ENCODE results near the gene JAKMIP1.

DNA sequence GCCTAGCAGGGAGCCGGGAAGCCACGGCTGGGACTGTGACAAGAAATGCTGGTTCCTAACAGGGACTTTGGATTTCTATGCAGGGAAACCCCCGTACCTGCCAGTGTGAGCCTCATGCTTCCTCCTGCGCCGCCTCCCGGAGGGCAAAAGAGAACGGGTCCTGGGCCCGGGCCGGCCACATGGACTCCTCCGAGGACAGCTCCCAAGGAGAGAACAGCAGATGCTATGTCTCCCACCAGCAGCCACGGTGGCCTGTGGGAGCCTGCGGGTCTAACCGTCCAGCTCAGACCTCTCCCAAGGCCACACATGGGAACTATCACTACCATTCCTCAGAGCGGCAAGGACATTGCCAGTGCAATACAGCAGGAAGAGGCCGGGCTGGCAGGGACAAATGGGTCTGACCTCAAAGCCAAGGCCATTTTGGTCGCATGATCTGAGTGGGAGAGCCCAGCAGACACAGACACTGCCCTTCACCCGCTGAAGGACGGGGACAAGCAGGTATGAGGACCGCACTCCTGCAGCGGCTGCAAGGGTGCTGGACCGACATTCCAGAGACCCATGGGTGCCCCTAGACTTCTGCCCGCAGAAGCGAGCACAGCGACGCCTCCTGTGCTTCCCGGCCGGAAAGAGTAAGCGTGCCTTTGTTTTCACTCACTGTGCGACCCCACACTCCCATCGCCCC, 177.6 kb downstream of the JAKMIP1 start:
- TF ChIP-seq ZNF749 (CRISPR knock-in tag; IDR thresholded peaks at IDR 0.05; ENCODE audit: borderline replicate concordance) (no peak), HIVEP1 (CRISPR knock-in tag; IDR thresholded peaks at IDR 0.05) (no peak), FOXM1 (CRISPR knock-in tag; IDR thresholded peaks at IDR 0.05) (no peak), KAT8 (CRISPR knock-in tag; IDR thresholded peaks at IDR 0.05) (no peak), PHF20 (CRISPR knock-in tag; IDR thresholded peaks at IDR 0.05) (no peak), GLI4 (CRISPR knock-in tag; IDR thresholded peaks at IDR 0.05; ENCODE audit: borderline replicate concordance) (no peak), NFYB (CRISPR knock-in tag; IDR thresholded peaks at IDR 0.05) (no peak), PRPF4 (IDR thresholded peaks at IDR 0.05; ENCODE audit: low read depth, low read length, poor library complexity, severe bottlenecking) (no peak)
- TF ChIP-seq, protein P1, sequence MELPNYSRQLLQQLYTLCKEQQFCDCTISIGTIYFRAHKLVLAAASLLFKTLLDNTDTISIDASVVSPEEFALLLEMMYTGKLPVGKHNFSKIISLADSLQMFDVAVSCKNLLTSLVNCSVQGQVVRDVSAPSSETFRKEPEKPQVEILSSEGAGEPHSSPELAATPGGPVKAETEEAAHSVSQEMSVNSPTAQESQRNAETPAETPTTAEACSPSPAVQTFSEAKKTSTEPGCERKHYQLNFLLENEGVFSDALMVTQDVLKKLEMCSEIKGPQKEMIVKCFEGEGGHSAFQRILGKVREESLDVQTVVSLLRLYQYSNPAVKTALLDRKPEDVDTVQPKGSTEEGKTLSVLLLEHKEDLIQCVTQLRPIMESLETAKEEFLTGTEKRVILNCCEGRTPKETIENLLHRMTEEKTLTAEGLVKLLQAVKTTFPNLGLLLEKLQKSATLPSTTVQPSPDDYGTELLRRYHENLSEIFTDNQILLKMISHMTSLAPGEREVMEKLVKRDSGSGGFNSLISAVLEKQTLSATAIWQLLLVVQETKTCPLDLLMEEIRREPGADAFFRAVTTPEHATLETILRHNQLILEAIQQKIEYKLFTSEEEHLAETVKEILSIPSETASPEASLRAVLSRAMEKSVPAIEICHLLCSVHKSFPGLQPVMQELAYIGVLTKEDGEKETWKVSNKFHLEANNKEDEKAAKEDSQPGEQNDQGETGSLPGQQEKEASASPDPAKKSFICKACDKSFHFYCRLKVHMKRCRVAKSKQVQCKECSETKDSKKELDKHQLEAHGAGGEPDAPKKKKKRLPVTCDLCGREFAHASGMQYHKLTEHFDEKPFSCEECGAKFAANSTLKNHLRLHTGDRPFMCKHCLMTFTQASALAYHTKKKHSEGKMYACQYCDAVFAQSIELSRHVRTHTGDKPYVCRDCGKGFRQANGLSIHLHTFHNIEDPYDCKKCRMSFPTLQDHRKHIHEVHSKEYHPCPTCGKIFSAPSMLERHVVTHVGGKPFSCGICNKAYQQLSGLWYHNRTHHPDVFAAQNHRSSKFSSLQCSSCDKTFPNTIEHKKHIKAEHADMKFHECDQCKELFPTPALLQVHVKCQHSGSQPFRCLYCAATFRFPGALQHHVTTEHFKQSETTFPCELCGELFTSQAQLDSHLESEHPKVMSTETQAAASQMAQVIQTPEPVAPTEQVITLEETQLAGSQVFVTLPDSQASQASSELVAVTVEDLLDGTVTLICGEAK (IDR thresholded peaks at IDR 0.05), result no peak
- TF ChIP-seq, protein P1 (CRISPR knock-in tag; IDR thresholded peaks at IDR 0.05), result no peak
- TF ChIP-seq, protein P2, sequence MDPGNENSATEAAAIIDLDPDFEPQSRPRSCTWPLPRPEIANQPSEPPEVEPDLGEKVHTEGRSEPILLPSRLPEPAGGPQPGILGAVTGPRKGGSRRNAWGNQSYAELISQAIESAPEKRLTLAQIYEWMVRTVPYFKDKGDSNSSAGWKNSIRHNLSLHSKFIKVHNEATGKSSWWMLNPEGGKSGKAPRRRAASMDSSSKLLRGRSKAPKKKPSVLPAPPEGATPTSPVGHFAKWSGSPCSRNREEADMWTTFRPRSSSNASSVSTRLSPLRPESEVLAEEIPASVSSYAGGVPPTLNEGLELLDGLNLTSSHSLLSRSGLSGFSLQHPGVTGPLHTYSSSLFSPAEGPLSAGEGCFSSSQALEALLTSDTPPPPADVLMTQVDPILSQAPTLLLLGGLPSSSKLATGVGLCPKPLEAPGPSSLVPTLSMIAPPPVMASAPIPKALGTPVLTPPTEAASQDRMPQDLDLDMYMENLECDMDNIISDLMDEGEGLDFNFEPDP (CRISPR knock-in tag; conservative IDR thresholded peaks at IDR 0.05), result no peak
- TF ChIP-seq, protein P3, sequence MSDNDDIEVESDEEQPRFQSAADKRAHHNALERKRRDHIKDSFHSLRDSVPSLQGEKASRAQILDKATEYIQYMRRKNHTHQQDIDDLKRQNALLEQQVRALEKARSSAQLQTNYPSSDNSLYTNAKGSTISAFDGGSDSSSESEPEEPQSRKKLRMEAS (IDR thresholded peaks at IDR 0.05), result no peak
